ENCODE data around the gene FAM120B.

The FAM120B gene

GRCh38 chr6:170355661-170356060, 49.1 kb downstream of the FAM120B start:
- Histone ChIP-seq H3K9me3 (ENCODE audit: control insufficient read depth, insufficient read depth, low read length) (no peaks in the 10 kb centered on the region), H3K9ac (ENCODE audit: low read depth, low read length) (no peak overlapping the region), H3K4me1 (ENCODE audit: control insufficient read depth, insufficient read depth, low read length) (no peaks in the 10 kb centered on the region), H3K4me3 (ENCODE audit: low read depth, low read length) (no peak overlapping the region), H3K27me3 (ENCODE audit: control insufficient read depth, insufficient read depth, low read length) (no peaks in the 10 kb centered on the region), H3K36me3 (ENCODE audit: control insufficient read depth, insufficient read depth, low read length) (no peaks in the 10 kb centered on the region)

GRCh38 chr6:170357812-170358211, 51.3 kb downstream of the FAM120B start:
- H3K4me1 ChIP-seq (ENCODE audit: control insufficient read depth, insufficient read depth, low read length): no peaks in the 10 kb centered on the region
- no peaks in the 10 kb centered on the region for H3K27me3 ChIP-seq (ENCODE audit: control insufficient read depth, insufficient read depth, low read length)
- no peaks in the 10 kb centered on the region for H3K36me3 ChIP-seq (ENCODE audit: control insufficient read depth, insufficient read depth, low read length)
- no peak overlapping the region for H3K9ac ChIP-seq (ENCODE audit: low read depth, low read length)
- no peak overlapping the region for H3K4me3 ChIP-seq (ENCODE audit: low read depth, low read length)
- H3K9me3 ChIP-seq (ENCODE audit: control insufficient read depth, insufficient read depth, low read length): no peaks in the 10 kb centered on the region

DNA sequence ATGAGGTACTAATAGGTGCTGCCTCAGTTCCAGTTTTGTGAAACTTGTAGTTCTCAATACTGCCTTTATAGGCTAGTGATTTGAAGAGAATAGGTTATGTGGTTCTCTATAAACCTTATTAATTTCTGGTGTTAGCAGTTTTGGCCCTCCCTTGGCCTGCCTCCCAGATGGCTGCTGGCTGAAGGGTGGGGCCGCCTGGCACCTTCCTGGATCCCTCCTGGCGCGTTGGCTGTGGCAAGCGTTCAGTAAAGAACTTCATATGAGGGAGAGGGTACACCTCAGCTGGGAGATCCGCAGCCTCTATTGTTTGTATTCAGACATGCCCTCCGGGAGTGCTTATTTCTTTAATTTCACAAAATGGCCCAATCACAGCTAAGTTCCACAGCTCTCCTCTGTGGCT, 51.9 kb downstream of the FAM120B start:
- no peak overlapping the region for H3K9ac ChIP-seq (ENCODE audit: low read depth, low read length)
- no peaks in the 10 kb centered on the region for H3K9me3 ChIP-seq (ENCODE audit: control insufficient read depth, insufficient read depth, low read length)
- H3K27me3 ChIP-seq (ENCODE audit: control insufficient read depth, insufficient read depth, low read length): no peaks in the 10 kb centered on the region
- no peak overlapping the region for H3K4me3 ChIP-seq (ENCODE audit: low read depth, low read length)
- no peaks in the 10 kb centered on the region for H3K36me3 ChIP-seq (ENCODE audit: control insufficient read depth, insufficient read depth, low read length)
- no peaks in the 10 kb centered on the region for H3K4me1 ChIP-seq (ENCODE audit: control insufficient read depth, insufficient read depth, low read length)

- Histone ChIP-seq H3K4me3 (ENCODE audit: low read depth, low read length) (no peak overlapping the region), H3K4me1 (ENCODE audit: control insufficient read depth, insufficient read depth, low read length) (no peaks in the 10 kb centered on the region), H3K27me3 (ENCODE audit: control insufficient read depth, insufficient read depth, low read length) (no peaks in the 10 kb centered on the region), H3K9me3 (ENCODE audit: control insufficient read depth, insufficient read depth, low read length) (no peaks in the 10 kb centered on the region), H3K36me3 (ENCODE audit: control insufficient read depth, insufficient read depth, low read length) (no peaks in the 10 kb centered on the region), H3K9ac (ENCODE audit: low read depth, low read length) (no peak overlapping the region)
Observed at GRCh38 chr6:170360476-170360875, 53.9 kb downstream of the FAM120B start.

DNA sequence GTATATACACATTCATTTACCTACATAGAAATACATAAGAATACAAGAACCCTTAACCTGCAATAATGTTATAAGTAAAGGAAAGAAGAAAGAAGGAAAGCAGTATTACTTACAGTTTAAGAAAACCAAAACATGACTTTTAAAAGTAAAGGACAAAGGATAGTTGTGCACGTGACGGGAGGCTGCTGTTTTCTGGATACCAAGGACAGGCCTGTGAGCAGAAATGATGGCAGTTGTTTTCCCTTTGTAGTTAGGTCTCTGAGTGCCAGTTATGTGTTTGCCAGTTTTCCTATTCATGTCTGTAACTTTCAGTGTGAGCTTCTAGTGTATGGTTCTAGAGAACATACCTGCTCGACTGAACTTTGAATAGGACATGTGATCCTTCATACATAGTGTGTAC, 54.8 kb downstream of the FAM120B start:
- Histone ChIP-seq H3K36me3 (ENCODE audit: control insufficient read depth, insufficient read depth, low read length) (no peaks in the 10 kb centered on the region), H3K4me3 (ENCODE audit: low read depth, low read length) (no peak overlapping the region), H3K4me1 (ENCODE audit: control insufficient read depth, insufficient read depth, low read length) (no peaks in the 10 kb centered on the region)

DNA sequence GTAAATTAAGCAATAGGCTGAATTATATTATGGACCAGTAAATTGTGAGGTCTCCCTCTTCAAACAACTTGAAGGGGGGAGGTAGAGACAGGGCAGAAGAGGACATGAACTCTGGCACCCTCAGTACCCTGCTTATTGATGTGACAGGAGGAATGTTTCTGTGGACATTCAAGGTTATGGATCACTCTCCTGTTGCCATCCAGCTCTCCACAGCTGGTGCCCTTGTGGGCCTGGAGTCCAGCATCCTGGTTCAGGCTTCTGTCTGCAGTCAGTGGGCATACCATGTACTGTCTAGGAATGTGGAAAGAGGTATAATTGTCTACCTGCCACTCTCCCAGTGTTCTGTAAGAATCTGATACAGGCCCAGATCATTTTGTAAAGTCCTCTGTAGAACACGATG, 55.6 kb downstream of the FAM120B start:
- Histone ChIP-seq H3K36me3 (ENCODE audit: control insufficient read depth, insufficient read depth, low read length) (no peaks in the 10 kb centered on the region), H3K4me1 (ENCODE audit: control insufficient read depth, insufficient read depth, low read length) (no peaks in the 10 kb centered on the region), H3K9ac (ENCODE audit: low read depth, low read length) (no peak overlapping the region), H3K27me3 (ENCODE audit: control insufficient read depth, insufficient read depth, low read length) (no peaks in the 10 kb centered on the region), H3K9me3 (ENCODE audit: control insufficient read depth, insufficient read depth, low read length) (no peaks in the 10 kb centered on the region), H3K4me3 (ENCODE audit: low read depth, low read length) (no peak overlapping the region)

More for the DNA sequence above, 54.8 kb downstream of the FAM120B start:
- Histone ChIP-seq H3K27me3 (ENCODE audit: control insufficient read depth, insufficient read depth, low read length) (no peaks in the 10 kb centered on the region), H3K9ac (ENCODE audit: low read depth, low read length) (no peak overlapping the region), H3K9me3 (ENCODE audit: control insufficient read depth, insufficient read depth, low read length) (no peaks in the 10 kb centered on the region)

DNA sequence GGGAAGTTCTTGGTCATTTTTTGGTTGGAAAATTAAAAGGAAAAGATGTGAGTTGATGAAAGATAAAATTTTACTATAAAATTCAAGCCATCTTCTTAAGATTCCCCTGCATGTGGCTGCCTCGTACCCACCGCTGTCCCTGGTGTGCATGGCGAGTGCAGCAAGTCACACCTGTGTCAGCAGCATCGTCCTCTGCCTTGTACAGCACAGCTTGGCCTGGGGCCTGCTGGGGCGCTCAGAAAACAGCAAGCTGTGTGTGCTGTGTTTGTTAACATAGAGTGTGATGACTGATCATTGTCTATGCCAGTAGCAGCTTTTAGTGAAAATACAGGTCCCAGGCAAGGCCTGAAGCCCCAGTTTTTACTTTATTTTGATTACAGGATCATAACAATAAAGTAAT, 56.7 kb downstream of the FAM120B start:
- Histone ChIP-seq H3K27me3 (ENCODE audit: control insufficient read depth, insufficient read depth, low read length) (no peaks in the 10 kb centered on the region), H3K9ac (ENCODE audit: low read depth, low read length) (no peak overlapping the region), H3K36me3 (ENCODE audit: control insufficient read depth, insufficient read depth, low read length) (no peaks in the 10 kb centered on the region), H3K9me3 (ENCODE audit: control insufficient read depth, insufficient read depth, low read length) (no peaks in the 10 kb centered on the region), H3K4me1 (ENCODE audit: control insufficient read depth, insufficient read depth, low read length) (no peaks in the 10 kb centered on the region), H3K4me3 (ENCODE audit: low read depth, low read length) (no peak overlapping the region)

- no peak overlapping the region for H3K9ac ChIP-seq (ENCODE audit: low read depth, low read length)
Observed at GRCh38 chr6:170365121-170365520, 58.6 kb downstream of the FAM120B start.

GRCh38 chr6:170365593-170365992, 59.0 kb downstream of the FAM120B start:
- Histone ChIP-seq H3K4me3 (ENCODE audit: low read depth, low read length) (no peak overlapping the region), H3K36me3 (ENCODE audit: control insufficient read depth, insufficient read depth, low read length) (no peaks in the 10 kb centered on the region), H3K9ac (ENCODE audit: low read depth, low read length) (no peak overlapping the region), H3K9me3 (ENCODE audit: control insufficient read depth, insufficient read depth, low read length) (no peaks in the 10 kb centered on the region), H3K27me3 (ENCODE audit: control insufficient read depth, insufficient read depth, low read length) (no peaks in the 10 kb centered on the region), H3K4me1 (ENCODE audit: control insufficient read depth, insufficient read depth, low read length) (no peaks in the 10 kb centered on the region)

More at GRCh38 chr6:170365121-170365520, 58.6 kb downstream of the FAM120B start:
- H3K36me3 ChIP-seq (ENCODE audit: control insufficient read depth, insufficient read depth, low read length): no peaks in the 10 kb centered on the region
- H3K27me3 ChIP-seq (ENCODE audit: control insufficient read depth, insufficient read depth, low read length): no peaks in the 10 kb centered on the region
- H3K4me3 ChIP-seq (ENCODE audit: low read depth, low read length): no peak overlapping the region
- no peaks in the 10 kb centered on the region for H3K9me3 ChIP-seq (ENCODE audit: control insufficient read depth, insufficient read depth, low read length)
- H3K4me1 ChIP-seq (ENCODE audit: control insufficient read depth, insufficient read depth, low read length): no peaks in the 10 kb centered on the region

DNA sequence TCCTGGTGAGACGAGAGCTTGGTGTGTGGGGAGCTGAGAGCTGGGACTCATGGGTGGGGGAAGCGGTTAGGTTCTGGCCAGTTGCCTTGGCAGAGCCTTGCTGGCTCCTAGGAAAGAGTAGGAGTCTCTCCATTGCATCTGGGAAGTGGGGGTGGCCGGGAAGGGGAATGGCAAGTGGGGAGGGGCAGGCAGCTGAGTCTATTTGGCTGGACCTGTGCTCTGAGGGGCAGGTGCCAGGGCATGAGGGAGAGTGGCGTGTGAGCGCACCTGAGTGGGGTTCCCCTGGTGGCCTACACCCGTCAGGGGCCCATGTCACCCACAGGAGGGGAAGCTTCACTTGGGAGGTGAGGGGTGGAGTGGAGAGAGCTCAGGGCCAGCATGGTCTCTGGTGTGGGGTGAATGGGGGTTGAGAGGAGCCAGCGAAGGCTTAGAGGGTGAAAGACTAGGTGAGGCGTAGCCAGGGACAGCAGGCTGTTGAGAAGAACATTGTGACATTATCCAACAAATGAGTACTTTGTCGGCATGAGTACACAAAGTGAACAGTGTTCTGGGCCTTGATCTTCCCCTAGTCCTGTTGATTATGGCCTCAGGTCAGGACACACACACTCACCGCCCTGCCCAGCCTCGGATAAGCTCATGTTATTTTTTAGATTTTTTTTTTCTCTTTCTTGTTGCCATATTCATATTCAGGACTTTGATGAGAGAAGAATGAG, 59.8 kb downstream of the FAM120B start:
- H3K4me1 ChIP-seq (ENCODE audit: control insufficient read depth, insufficient read depth, low read length): no peaks in the 10 kb centered on the region
- no peak overlapping the region for H3K9ac ChIP-seq (ENCODE audit: low read depth, low read length)
- H3K36me3 ChIP-seq (ENCODE audit: control insufficient read depth, insufficient read depth, low read length): no peaks in the 10 kb centered on the region
- no peaks in the 10 kb centered on the region for H3K9me3 ChIP-seq (ENCODE audit: control insufficient read depth, insufficient read depth, low read length)
- H3K4me3 ChIP-seq (ENCODE audit: low read depth, low read length): no peak overlapping the region
- no peaks in the 10 kb centered on the region for H3K27me3 ChIP-seq (ENCODE audit: control insufficient read depth, insufficient read depth, low read length)

- Histone ChIP-seq H3K4me3 (ENCODE audit: low read depth, low read length) (no peak overlapping the region), H3K9ac (ENCODE audit: low read depth, low read length) (no peak overlapping the region), H3K27me3 (ENCODE audit: control insufficient read depth, insufficient read depth, low read length) (no peaks in the 10 kb centered on the region), H3K9me3 (ENCODE audit: control insufficient read depth, insufficient read depth, low read length) (no peaks in the 10 kb centered on the region), H3K36me3 (ENCODE audit: control insufficient read depth, insufficient read depth, low read length) (no peaks in the 10 kb centered on the region), H3K4me1 (ENCODE audit: control insufficient read depth, insufficient read depth, low read length) (no peaks in the 10 kb centered on the region)
Observed at GRCh38 chr6:170367241-170367640, 60.7 kb downstream of the FAM120B start.

DNA sequence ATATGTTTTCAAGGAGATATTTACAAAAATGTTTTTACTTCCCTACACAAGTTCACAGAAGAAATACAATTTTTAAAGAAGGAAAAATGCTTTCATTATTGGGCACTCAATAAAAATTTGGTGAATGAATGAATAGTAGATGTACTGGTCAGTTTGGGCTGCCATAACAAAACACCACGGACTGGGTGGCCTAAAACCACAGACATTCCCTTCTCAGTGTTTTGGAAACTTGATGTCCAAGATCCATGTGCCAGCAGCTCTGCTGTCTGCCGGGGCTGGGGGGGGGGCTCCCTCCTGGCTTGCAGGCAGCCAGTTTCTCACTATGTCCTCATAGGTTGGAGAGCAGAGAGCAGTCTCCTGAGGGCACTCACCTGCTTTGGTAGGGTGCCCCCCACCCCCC, 62.0 kb downstream of the FAM120B start:
- Histone ChIP-seq H3K4me1 (ENCODE audit: control insufficient read depth, insufficient read depth, low read length) (peaks cover 5% of the 10 kb centered on the region), H3K4me3 (ENCODE audit: low read depth, low read length) (no peak overlapping the region), H3K27me3 (ENCODE audit: control insufficient read depth, insufficient read depth, low read length) (no peaks in the 10 kb centered on the region), H3K36me3 (ENCODE audit: control insufficient read depth, insufficient read depth, low read length) (no peaks in the 10 kb centered on the region), H3K9me3 (ENCODE audit: control insufficient read depth, insufficient read depth, low read length) (no peaks in the 10 kb centered on the region), H3K9ac (ENCODE audit: low read depth, low read length) (no peak overlapping the region)
